ENCODE data around the gene JPH3.
"Not testable (repeated sequence)": the region's sequence is repeated elsewhere in the genome, so short reads cannot be mapped to it uniquely, and the experiment has no call there.

The JPH3 gene

GRCh38 chr16:87709677-87710076 is 107.4 kb downstream of the JPH3 start:
- TF ChIP-seq CTCF (IDR thresholded peaks at IDR 0.05; ENCODE audit: extremely low read depth, insufficient read depth, missing control alignments): no peak
- no peak for DNase-seq (ENCODE audit: low spot score)
- in situ Hi-C loops (cut with MboI; ENCODE audit: low pct_unique_long_range_greater_than_20kb, low sequenced_read_pairs, unreplicated experiment): no loop called here

- no peak for DNase-seq (ENCODE audit: low spot score)
- in situ Hi-C loops (cut with MboI; ENCODE audit: low pct_unique_long_range_greater_than_20kb, low sequenced_read_pairs, unreplicated experiment): no loop called here
- no peak for TF ChIP-seq CTCF (IDR thresholded peaks at IDR 0.05; ENCODE audit: extremely low read depth, insufficient read depth, missing control alignments)
Measured at GRCh38 chr16:87710887-87711286, 108.6 kb downstream of the JPH3 start.

GRCh38 chr16:87712184-87712762 is 110.0 kb downstream of the JPH3 start:
- no peak for DNase-seq (ENCODE audit: low spot score)
- no peak for TF ChIP-seq CTCF (IDR thresholded peaks at IDR 0.05; ENCODE audit: extremely low read depth, insufficient read depth, missing control alignments)
- in situ Hi-C loops (cut with MboI; ENCODE audit: low pct_unique_long_range_greater_than_20kb, low sequenced_read_pairs, unreplicated experiment): no loop called here

- DNase-seq (ENCODE audit: low spot score): no peak
- no peak for TF ChIP-seq CTCF (IDR thresholded peaks at IDR 0.05; ENCODE audit: extremely low read depth, insufficient read depth, missing control alignments)
- in situ Hi-C loops (cut with MboI; ENCODE audit: low pct_unique_long_range_greater_than_20kb, low sequenced_read_pairs, unreplicated experiment): no loop called here
Measured at GRCh38 chr16:87713451-87714229, 111.3 kb downstream of the JPH3 start.

- no peak for TF ChIP-seq CTCF (IDR thresholded peaks at IDR 0.05; ENCODE audit: extremely low read depth, insufficient read depth, missing control alignments)
- in situ Hi-C loops (cut with MboI; ENCODE audit: low pct_unique_long_range_greater_than_20kb, low sequenced_read_pairs, unreplicated experiment): no loop called here
Measured at GRCh38 chr16:87715231-87715630, 112.9 kb downstream of the JPH3 start.

GRCh38 chr16:87715658-87716057 is 113.3 kb downstream of the JPH3 start:
- no peak for DNase-seq (ENCODE audit: low spot score)
- in situ Hi-C loops (cut with MboI; ENCODE audit: low pct_unique_long_range_greater_than_20kb, low sequenced_read_pairs, unreplicated experiment): no loop called here
- TF ChIP-seq CTCF (IDR thresholded peaks at IDR 0.05; ENCODE audit: extremely low read depth, insufficient read depth, missing control alignments): no peak

More at GRCh38 chr16:87715231-87715630, 112.9 kb downstream of the JPH3 start:
- no peak for DNase-seq (ENCODE audit: low spot score)

GRCh38 chr16:87718831-87719230 is 116.5 kb downstream of the JPH3 start:
- DNase-seq (ENCODE audit: low spot score); in situ Hi-C loops (cut with MboI; ENCODE audit: low pct_unique_long_range_greater_than_20kb, low sequenced_read_pairs, unreplicated experiment): not testable (repeated sequence)
